Ovary (tissue), 3 donors: Measurements from ENCODE around the gene GPER1.
"Not testable (repeated sequence)": the region's sequence is repeated elsewhere in the genome, so short reads cannot be mapped to it uniquely, and the experiment has no call there.

Experiments used
- CTCF ChIP-seq, 3 donors: fragments of 450-650 bp in 2 of 3; fragments of 200-600 bp in 1 of 3; IDR thresholded peaks; one replicate each; pipeline versions ENCODE4 v1.5.1 to v1.8.0; 2016 to 2022; ENCODE audit warnings: antibody characterized with exemption in 3 of 3, mild to moderate bottlenecking in 1 of 3
- EP300 ChIP-seq: sonication (generic); formaldehyde crosslinking; IDR thresholded peaks from one replicate; pipeline ENCODE4 v1.6.1; 2017; ENCODE audit warnings: antibody characterized with exemption
- donor health status: DM: no; HTN: no; CAD: no.

GRCh38 chr7:1116383-1117008, 28.6 kb downstream of the GPER1 start:
- TF ChIP-seq EP300; CTCF (IDR thresholded peaks at IDR 0.05): not testable (repeated sequence)
